Esophagus muscularis mucosa (tissue), 4 donors: Measurements from ENCODE around the gene CDK19. TPM values are rescaled to one million over a fixed set of nuclear protein-coding genes. Genes with fewer than 3 reads are reported as not detected.

Source experiments
- DNase-seq: peaks from one replicate; pipeline ENCODE4 v3.0.0-alpha.2; 2017; ENCODE audit errors: extremely low spot score
- H3K27ac ChIP-seq, 4 donors: fragments of 200-600 bp; sonication (generic); replicated peaks in 1 of 4; 1 replicate in 3 of 4; 2 replicates in 1 of 4; pipeline ENCODE4 v1.5.1; 2016 to 2019; ENCODE audit warnings: mild to moderate bottlenecking in 1 of 4
- H3K27me3 ChIP-seq, 4 donors: fragments of 200-600 bp; sonication (generic); one replicate each; pipeline versions ENCODE4 v1.5.1 to v1.6.0; 2016 to 2019
- H3K36me3 ChIP-seq, 4 donors: fragments of 200-600 bp; sonication (generic); one replicate each; pipeline ENCODE4 v1.5.1; 2016 to 2019
- H3K4me1 ChIP-seq, 4 donors: fragments of 200-600 bp; sonication (generic); one replicate each; pipeline ENCODE4 v1.5.1; 2016 to 2019
- H3K4me3 ChIP-seq, 4 donors: fragments of 200-600 bp; sonication (generic); 1 replicate in 2 of 4; 2 replicates in 2 of 4; pipeline ENCODE4 v1.5.1; 2016 to 2019; ENCODE audit warnings: mild to moderate bottlenecking in 4 of 4, moderate library complexity in 1 of 4
- H3K9me3 ChIP-seq, 4 donors: fragments of 200-600 bp; sonication (generic); 1 replicate in 3 of 4; 2 replicates in 1 of 4; pipeline ENCODE4 v1.5.1; 2016 to 2019
- CTCF ChIP-seq, 3 experiments: fragments of 200-600 bp in 2 of 3; fragments of 450-650 bp in 1 of 3; sonication (generic) in 2 of 3; IDR thresholded peaks; one replicate each; pipeline ENCODE4 v1.5.1; 2017 to 2019; ENCODE audit warnings: antibody characterized with exemption in 3 of 3, mild to moderate bottlenecking in 2 of 3, moderate library complexity in 1 of 3
- EP300 ChIP-seq: sonication (generic); formaldehyde crosslinking; IDR thresholded peaks from one replicate; pipeline ENCODE4 v1.6.1; 2017; ENCODE audit warnings: antibody characterized with exemption
- POLR2A ChIP-seq: fragments of 450-650 bp; IDR thresholded peaks from one replicate; pipeline ENCODE4 v1.6.1; 2017; ENCODE audit warnings: antibody characterized with exemption, moderate library complexity, mild to moderate bottlenecking, low read depth
- POLR2AphosphoS5 ChIP-seq, 2 donors: sonication (generic); formaldehyde crosslinking; IDR thresholded peaks; one replicate each; pipeline ENCODE4 v1.6.1; 2017; ENCODE audit warnings: antibody characterized with exemption in 2 of 2
- WGBS: methylation state at CpG from one replicate; pipeline ENCODE4 v1.1.5; 2018; 5-methylcytosine and 5-hydroxymethylcytosine counted together
- intact Hi-C: fragments of 100-400 bp; cut with DNase I; formaldehyde crosslinking; loops from one replicate; pipeline ENCODE4 v1.15.1; 2023
- total RNA-seq, 4 donors: library from RNA; depleted of rRNA; stranded (reverse); fragments of >200 nt; gene quantifications; one replicate each; pipeline versions ENCODE4 v1.1.0 to v1.2.1, GENCODE V29; 2016

CDK19 gene
- total RNA-seq, 4 donors from 2014 or later: 12.0 to 15.0 (median 13.6) TPM

- DNase-seq: no peak
These were observed 15.6 kb downstream of the CDK19 start for GRCh38 chr6:110799655-110800054.

GRCh38 chr6:110799189-110799588, 16.1 kb downstream of the CDK19 start:
- H3K27ac ChIP-seq: no peak overlapping the region
- no peaks in the 10 kb centered on the region for H3K4me1 ChIP-seq
- no peaks in the 10 kb centered on the region for H3K9me3 ChIP-seq
- no peak for TF ChIP-seq POLR2A
- no peak for TF ChIP-seq POLR2AphosphoS5 (IDR thresholded peaks at IDR 0.05)
- no peak for TF ChIP-seq EP300
- no peak for TF ChIP-seq CTCF (IDR thresholded peaks at IDR 0.05)
- DNase-seq: no peak
- H3K4me3 ChIP-seq: no peak overlapping the region
- WGBS: 96% methylated on average over 2 of the region's 2 CpGs
- no peaks in the 10 kb centered on the region for H3K36me3 ChIP-seq
- no peaks in the 10 kb centered on the region for H3K27me3 ChIP-seq
- intact Hi-C loops: no loop called here

More at GRCh38 chr6:110799655-110800054, 15.6 kb downstream of the CDK19 start:
- H3K9me3 ChIP-seq: no peaks in the 10 kb centered on the region
- no peaks in the 10 kb centered on the region for H3K27me3 ChIP-seq
- H3K36me3 ChIP-seq: no peaks in the 10 kb centered on the region
- H3K27ac ChIP-seq: no peak overlapping the region
- TF ChIP-seq EP300 (no peak), POLR2AphosphoS5 (IDR thresholded peaks at IDR 0.05) (no peak), POLR2A (no peak), CTCF (IDR thresholded peaks at IDR 0.05) (no peak)
- 93% methylated on average over 5 of the region's 5 CpGs for WGBS
- H3K4me3 ChIP-seq: no peak overlapping the region
- no peaks in the 10 kb centered on the region for H3K4me1 ChIP-seq
- intact Hi-C loops: no loop called here

- H3K4me3 ChIP-seq: no peak overlapping the region
- H3K27ac ChIP-seq: no peak overlapping the region
- H3K27me3 ChIP-seq: no peaks in the 10 kb centered on the region
- 94% methylated on average over 1 of the region's 1 CpG for WGBS
- H3K36me3 ChIP-seq: no peaks in the 10 kb centered on the region
- intact Hi-C loops: no loop called here
- H3K9me3 ChIP-seq: no peaks in the 10 kb centered on the region
- TF ChIP-seq POLR2A (no peak), CTCF (IDR thresholded peaks at IDR 0.05) (no peak), POLR2AphosphoS5 (IDR thresholded peaks at IDR 0.05) (no peak), EP300 (no peak)
- H3K4me1 ChIP-seq: no peaks in the 10 kb centered on the region
- no peak for DNase-seq
These were observed 20.0 kb downstream of the CDK19 start for GRCh38 chr6:110795271-110795670.

- H3K4me1 ChIP-seq: peaks cover 0 to 7% (median 4%) of the 10 kb centered on the region in 4 donors
- no peak overlapping the region for H3K27ac ChIP-seq
- intact Hi-C loops: no loop called here
- peaks cover 0 to 14% (median 5%) of the 10 kb centered on the region in 4 donors for H3K9me3 ChIP-seq
- DNase-seq: no peak
- H3K27me3 ChIP-seq: no peaks in the 10 kb centered on the region
- no peak overlapping the region for H3K4me3 ChIP-seq
- no peaks in the 10 kb centered on the region for H3K36me3 ChIP-seq
- WGBS: 100% methylated on average over 1 of the region's 1 CpG
- TF ChIP-seq POLR2A (no peak), POLR2AphosphoS5 (IDR thresholded peaks at IDR 0.05) (no peak)
These were observed 28.6 kb downstream of the CDK19 start for GRCh38 chr6:110786696-110787095.

GRCh38 chr6:110786271-110786670, 29.0 kb downstream of the CDK19 start:
- Histone ChIP-seq H3K27me3 (no peaks in the 10 kb centered on the region), H3K4me3 (no peak overlapping the region), H3K9me3 (peaks cover 0 to 14% (median 5%) of the 10 kb centered on the region in 4 donors), H3K36me3 (no peaks in the 10 kb centered on the region), H3K27ac (no peak overlapping the region), H3K4me1 (peaks cover 0 to 12% (median 5%) of the 10 kb centered on the region in 4 donors)
- no peak for DNase-seq
- 100% methylated on average over 3 of the region's 3 CpGs for WGBS
- intact Hi-C loops: no loop called here
- TF ChIP-seq CTCF (IDR thresholded peaks at IDR 0.05): no peak
- no peak for TF ChIP-seq EP300
- TF ChIP-seq POLR2AphosphoS5 (IDR thresholded peaks at IDR 0.05): no peak
- no peak for TF ChIP-seq POLR2A
